Body of pancreas (tissue), 4 donors: ENCODE measurements around the gene CRB1.

Source experiments
- CTCF ChIP-seq, 7 experiments: fragments of 450-650 bp in 4 of 7; fragments of 200-600 bp in 3 of 7; sonication (generic) in 3 of 7; IDR thresholded peaks; one replicate each; pipeline ENCODE4 v1.5.1; 2016 to 2019; ENCODE audit warnings: antibody characterized with exemption in 7 of 7
- POLR2A ChIP-seq, 3 donors: fragments of 450-650 bp; IDR thresholded peaks; one replicate each; pipeline ENCODE4 v1.6.1; 2016; ENCODE audit warnings: antibody characterized with exemption in 3 of 3, mild to moderate bottlenecking in 2 of 3

- TF ChIP-seq CTCF (IDR thresholded peaks at IDR 0.05) (no peak), POLR2A (IDR thresholded peaks at IDR 0.05) (no peak)
These were observed 95.8 kb downstream of the CRB1 start for GRCh38 chr1:197363855-197364254.
